ENCODE data around the gene GNAI3. TPM values are rescaled to one million over a fixed set of nuclear protein-coding genes. Genes with fewer than 3 reads are reported as not detected.

Gene GNAI3
- polyA plus RNA-seq, 3 donors, result 3.0 to 14.2 (median 10.4) TPM

- DNase-seq, result no peak
- Mint-ChIP-seq H3K9me3 (no peaks in the 10 kb centered on the region), H3K27me3 (ENCODE audit: low read depth in 3 of 3) (peaks cover 2 to 5% (median 3%) of the 10 kb centered on the region in 3 donors), H3K36me3 (no peaks in the 10 kb centered on the region), H3K4me3 (no peak overlapping the region), H3K4me1 (peaks cover 9% of the 10 kb centered on the region), H3K27ac (no peak overlapping the region)
- no peak for TF ChIP-seq CTCF (IDR thresholded peaks at IDR 0.05)
- intact Hi-C loops (cut with micrococcal nuclease), result loop anchor here in 1 of 2 donors (10.0 kb wide), 1 partner anchor 94 kb away; no protein-coding TSS in a partner anchor
- Histone ChIP-seq H3K36me3 (replicated peaks in 1 of 2; ENCODE audit: control insufficient read depth in 1 of 2, insufficient read depth in 2 of 2, low read length in 2 of 2) (no peaks in the 10 kb centered on the region), H3K4me1 (ENCODE audit: control insufficient read depth in 1 of 2, insufficient read depth in 2 of 2, low read length in 2 of 2) (peaks cover 10 to 11% of the 10 kb centered on the region in 2 donors), H3K4me3 (replicated peaks in 1 of 3; ENCODE audit: low read depth in 2 of 3, low read length in 3 of 3) (no peak overlapping the region), H4K20me1 (ENCODE audit: insufficient read depth, low read length) (no peaks in the 10 kb centered on the region), H3K79me2 (ENCODE audit: insufficient read depth, low read length) (no peaks in the 10 kb centered on the region), H3K9ac (ENCODE audit: insufficient read depth, low read length, poor library complexity, severe bottlenecking) (no peak overlapping the region), H3K27ac (ENCODE audit: low read depth in 1 of 2, low read length in 2 of 2) (no peak overlapping the region), H2AFZ (ENCODE audit: insufficient read depth, low read depth, low read length, poor library complexity, severe bottlenecking) (no peak overlapping the region), H3K4me2 (replicated peaks; ENCODE audit: extremely low read depth, low read length, poor library complexity, severe bottlenecking) (no peak overlapping the region), H3K27me3 (ENCODE audit: control insufficient read depth in 2 of 2, insufficient read depth in 2 of 2, low read length in 2 of 2) (no peaks in the 10 kb centered on the region), H3K9me3 (replicated peaks in 1 of 2; ENCODE audit: control insufficient read depth in 1 of 2, insufficient read depth in 1 of 2, low read length in 2 of 2) (no peaks in the 10 kb centered on the region)
- WGBS (ENCODE audit: insufficient coverage), result no CpG with 5 or more reads among the region's 3 CpGs
Observed at GRCh38 chr1:109528712-109529111, 19.7 kb upstream of the GNAI3 start.

DNA sequence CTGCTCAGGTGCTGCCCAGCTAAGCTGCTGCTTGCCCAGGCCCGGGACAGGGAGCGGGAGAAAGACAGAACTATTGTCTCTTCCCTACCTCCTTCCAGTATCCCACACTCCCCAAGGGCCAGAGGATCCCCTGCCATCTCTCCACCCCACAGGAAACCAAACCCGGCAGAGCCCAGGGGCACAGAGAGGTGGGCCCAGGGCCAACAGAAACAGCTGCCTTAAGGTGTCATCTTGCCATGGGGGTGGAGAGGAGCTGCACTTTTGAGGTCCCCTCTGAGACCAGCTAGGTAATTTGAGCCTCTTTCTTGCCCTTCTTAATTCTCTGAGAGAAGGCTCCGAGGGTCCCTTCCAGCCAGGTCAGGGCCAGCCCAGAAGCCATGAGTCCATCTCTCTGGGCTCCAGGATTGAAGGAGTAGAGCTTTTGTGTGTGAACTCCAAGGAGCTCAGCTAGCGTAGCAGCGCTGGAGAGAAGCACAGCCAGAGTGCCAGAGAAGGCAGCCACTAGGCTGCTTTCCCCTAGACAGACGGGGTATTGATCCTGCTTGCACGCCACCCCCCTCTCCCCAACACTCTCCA lies 18.4 kb upstream of the GNAI3 start:
- H3K9me3 Mint-ChIP-seq, result no peaks in the 10 kb centered on the region
- H3K36me3 ChIP-seq (replicated peaks in 1 of 2; ENCODE audit: control insufficient read depth in 1 of 2, insufficient read depth in 2 of 2, low read length in 2 of 2), result no peaks in the 10 kb centered on the region
- H3K9me3 ChIP-seq (replicated peaks in 1 of 2; ENCODE audit: control insufficient read depth in 1 of 2, insufficient read depth in 1 of 2, low read length in 2 of 2), result no peaks in the 10 kb centered on the region
- peaks cover 9% of the 10 kb centered on the region for H3K4me1 Mint-ChIP-seq
- no peak overlapping the region for H3K4me2 ChIP-seq (replicated peaks; ENCODE audit: extremely low read depth, low read length, poor library complexity, severe bottlenecking)
- H3K4me3 ChIP-seq (replicated peaks in 1 of 3; ENCODE audit: low read depth in 2 of 3, low read length in 3 of 3), result no peak overlapping the region
- H2AFZ ChIP-seq (ENCODE audit: insufficient read depth, low read depth, low read length, poor library complexity, severe bottlenecking), result no peak overlapping the region
- no peak for DNase-seq
- H3K27me3 ChIP-seq (ENCODE audit: control insufficient read depth in 2 of 2, insufficient read depth in 2 of 2, low read length in 2 of 2), result no peaks in the 10 kb centered on the region
- no peaks in the 10 kb centered on the region for H3K79me2 ChIP-seq (ENCODE audit: insufficient read depth, low read length)
- intact Hi-C loops (cut with micrococcal nuclease), result loop anchor here in 1 of 2 donors (10.0 kb wide), 2 partner anchors 95 to 255 kb away; no protein-coding TSS in a partner anchor
- H3K27ac ChIP-seq (ENCODE audit: low read depth in 1 of 2, low read length in 2 of 2), result no peak overlapping the region
- 97% methylated on average over 6 of the region's 8 CpGs for WGBS (ENCODE audit: insufficient coverage)
- peaks cover 2 to 5% (median 2%) of the 10 kb centered on the region in 3 donors for H3K27me3 Mint-ChIP-seq (ENCODE audit: low read depth in 3 of 3)
- no peaks in the 10 kb centered on the region for H4K20me1 ChIP-seq (ENCODE audit: insufficient read depth, low read length)
- peaks cover 10 to 11% of the 10 kb centered on the region in 2 donors for H3K4me1 ChIP-seq (ENCODE audit: control insufficient read depth in 1 of 2, insufficient read depth in 2 of 2, low read length in 2 of 2)
- H3K36me3 Mint-ChIP-seq, result no peaks in the 10 kb centered on the region
- no peak for TF ChIP-seq CTCF (IDR thresholded peaks at IDR 0.05)
- H3K27ac Mint-ChIP-seq, result no peak overlapping the region
- H3K4me3 Mint-ChIP-seq, result no peak overlapping the region
- H3K9ac ChIP-seq (ENCODE audit: insufficient read depth, low read length, poor library complexity, severe bottlenecking), result no peak overlapping the region
